NCI-H2029 (cell line): Measurements from ENCODE around the gene PTPRN2.
"Not testable (repeated sequence)": the region's sequence is repeated elsewhere in the genome, so short reads cannot be mapped to it uniquely, and the experiment has no call there.

Experiments used
- DNase-seq: peaks from one replicate; lab custom pipeline; 2025; lab: John Stamatoyannopoulos, UW

Gene PTPRN2

GRCh38 chr7:158443014-158443687 is 144.5 kb downstream of the PTPRN2 start:
- DNase-seq, result no peak

- DNase-seq, result no peak
These were observed 145.4 kb downstream of the PTPRN2 start for GRCh38 chr7:158442260-158442659.

GRCh38 chr7:158439035-158439434 is 148.6 kb downstream of the PTPRN2 start:
- DNase-seq, result no peak

DNA sequence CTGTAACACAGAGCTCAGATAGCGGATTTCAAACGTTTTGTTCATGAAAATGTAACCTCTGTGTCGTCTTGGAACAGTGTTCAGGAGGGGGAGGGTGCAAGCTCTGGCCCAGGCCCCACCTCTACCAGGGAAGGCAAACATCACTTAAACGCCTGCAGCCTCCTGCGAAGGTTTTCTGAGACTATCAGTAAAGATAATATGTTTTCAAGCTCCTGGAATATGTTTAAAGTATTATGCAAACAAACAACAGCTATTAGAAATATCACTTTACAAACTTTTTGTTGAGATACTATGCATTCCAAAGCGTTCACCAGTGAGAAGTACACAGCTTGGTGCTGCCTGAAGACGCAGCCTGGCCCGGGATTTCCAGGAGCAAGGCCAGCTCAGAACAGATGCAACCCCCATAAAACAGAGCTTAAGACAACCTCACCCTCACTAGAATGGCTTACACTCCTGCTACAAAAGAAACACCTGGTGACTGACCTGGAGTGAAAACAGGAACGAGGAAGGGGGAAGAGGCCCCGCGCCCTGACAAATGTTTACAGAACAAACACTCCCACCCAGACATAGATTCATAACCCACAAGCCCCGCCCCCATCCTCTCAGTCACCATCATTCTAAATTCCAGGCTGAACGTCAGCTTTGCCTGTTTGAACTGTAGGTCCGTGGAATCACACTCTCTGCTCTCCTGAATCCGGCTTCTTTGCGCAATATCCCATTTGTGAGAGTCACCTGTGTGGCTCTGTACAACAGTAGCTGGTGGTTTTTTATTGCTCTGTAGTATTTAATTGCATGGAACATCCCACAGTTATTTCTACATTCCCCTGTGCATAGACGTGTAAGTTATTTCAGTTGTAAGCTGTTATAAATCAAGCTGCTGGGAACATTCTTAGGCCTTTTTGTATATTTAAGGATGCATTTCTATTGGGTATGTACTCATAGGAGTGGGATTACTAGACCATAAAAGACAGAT is 155.0 kb downstream of the PTPRN2 start:
- peak; percentile 95 for DNase-seq

DNA sequence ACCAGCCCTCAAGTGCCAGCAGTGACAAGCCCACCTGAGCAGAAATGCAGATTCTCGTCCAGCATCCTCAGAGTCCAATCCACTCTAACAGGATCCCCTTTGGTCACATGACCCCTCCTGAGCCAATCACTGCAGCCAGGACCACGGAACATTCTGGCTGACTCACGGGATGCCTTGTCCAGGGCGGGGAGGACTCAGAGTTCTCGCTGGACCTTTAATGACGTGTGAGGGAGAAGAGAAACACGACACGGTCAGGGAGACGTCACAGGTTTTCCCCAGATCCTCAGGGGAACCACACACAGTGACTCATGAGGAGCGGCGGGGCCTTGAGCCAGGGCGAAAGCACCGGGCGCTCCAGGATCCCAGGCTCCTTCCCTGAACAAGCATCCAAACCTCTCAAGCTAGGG is 155.7 kb downstream of the PTPRN2 start:
- peak; percentile 66 for DNase-seq

GRCh38 chr7:158431055-158431940 is 156.3 kb downstream of the PTPRN2 start:
- DNase-seq, result no peak

DNA sequence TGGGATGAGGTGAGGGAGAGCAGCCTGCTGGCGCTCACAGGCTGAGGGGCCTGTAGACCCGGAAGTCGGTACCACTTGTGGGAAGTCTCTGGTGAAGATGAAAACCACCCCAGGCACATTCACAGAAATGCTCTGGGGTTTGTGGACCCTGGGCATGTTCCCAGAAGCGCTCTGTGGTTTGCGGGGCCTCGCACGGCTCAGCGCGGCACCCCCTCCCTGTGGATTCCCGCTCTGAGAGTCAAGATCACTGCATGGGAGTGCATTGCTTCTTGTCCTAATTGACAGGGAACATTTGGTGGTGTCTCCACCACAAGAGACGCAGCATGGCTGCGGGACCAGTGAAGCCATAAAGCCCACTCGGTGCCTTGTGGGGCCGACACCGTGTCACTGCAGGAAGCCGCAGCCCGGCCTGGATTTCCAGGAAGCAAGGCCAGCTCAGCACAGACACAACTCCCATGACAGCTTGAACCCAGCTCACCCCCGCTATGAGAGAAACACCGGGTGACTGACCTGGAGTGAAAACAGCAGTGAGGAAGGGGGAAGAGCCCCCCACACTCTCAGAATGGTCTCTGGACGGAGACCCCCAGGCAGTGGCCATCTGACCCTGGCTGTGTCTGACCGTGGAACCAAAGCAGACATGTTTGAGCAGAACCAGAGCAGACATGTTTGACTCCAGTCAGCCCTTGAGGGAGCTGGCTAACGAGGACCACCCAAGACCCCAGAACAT is 157.2 kb downstream of the PTPRN2 start:
- DNase-seq, result no peak

DNA sequence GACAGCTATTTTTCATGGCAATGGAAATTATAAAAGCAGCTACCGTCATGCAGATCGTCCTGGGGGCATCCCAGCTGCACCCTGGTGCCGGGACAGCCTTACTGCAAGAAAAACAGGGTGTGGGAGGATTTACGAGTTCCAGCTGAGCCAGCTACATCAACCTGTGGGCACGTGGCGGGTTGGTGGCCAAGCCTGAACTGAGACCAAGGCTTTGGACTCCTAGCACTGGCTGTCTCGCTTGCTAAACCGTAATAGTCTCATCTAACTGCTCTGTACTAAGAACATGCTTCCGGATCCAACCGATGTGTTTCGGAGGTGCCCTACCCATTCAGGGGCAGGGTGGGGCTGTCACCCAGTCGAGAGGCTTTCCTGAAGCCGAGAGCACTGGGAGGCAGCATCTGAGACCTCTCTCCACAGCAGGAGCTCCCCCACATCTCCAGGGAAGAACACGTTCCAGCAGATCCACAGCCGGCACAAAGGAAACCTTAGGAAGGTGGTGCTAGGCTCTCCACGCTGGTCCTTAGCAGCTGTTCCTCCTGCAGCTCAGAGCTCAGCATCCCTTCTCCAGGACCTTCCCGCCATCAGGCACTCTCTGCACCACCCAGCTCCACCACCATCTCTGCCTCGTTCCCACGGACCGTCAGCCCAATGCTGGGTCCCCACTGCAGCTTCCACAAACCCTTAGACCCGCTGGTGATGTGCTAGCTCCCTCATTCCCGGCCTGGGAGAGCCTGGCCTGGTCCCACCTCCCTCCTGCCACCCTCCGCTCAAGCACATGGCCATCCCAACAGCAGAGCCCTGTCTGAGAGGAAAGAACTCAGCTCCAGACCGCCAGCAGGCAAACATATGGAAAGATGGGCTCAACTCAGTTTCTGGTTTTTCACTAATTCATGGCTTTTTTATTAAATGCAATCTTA is 158.5 kb downstream of the PTPRN2 start:
- no peak for DNase-seq

DNA sequence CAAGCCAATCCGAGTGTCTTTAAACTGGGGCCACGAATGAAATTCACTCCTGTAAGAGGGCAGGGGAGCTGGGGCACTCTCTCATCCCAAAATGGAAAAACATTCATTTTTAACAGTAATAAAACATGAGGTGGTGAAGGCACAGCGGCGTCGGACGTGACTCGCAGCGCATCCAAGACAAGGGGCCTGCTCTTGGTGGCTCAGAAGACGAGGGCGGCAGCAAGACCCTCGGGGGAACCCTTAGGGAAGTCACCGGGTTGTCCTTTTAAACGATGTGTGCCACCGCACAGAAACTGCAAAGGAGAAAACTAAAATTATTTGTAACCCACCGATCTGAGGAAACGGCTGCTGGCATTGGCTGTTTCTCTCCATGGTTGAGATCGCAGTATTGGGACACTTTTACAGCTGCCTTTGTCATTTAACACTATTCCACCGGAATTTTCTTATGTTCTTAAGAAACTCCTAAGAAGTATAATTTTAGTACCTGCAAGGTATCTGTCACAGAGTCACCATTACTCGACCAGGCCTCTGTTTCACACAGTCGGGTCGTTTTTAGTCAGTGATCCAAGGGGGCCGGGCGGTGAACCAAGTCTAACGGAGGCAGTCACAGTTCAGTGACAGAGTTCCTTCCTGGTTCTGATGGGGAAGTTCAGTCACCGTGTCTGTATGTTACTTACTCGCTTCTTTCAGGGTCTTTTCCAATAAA is 159.3 kb downstream of the PTPRN2 start:
- DNase-seq, result no peak

DNA sequence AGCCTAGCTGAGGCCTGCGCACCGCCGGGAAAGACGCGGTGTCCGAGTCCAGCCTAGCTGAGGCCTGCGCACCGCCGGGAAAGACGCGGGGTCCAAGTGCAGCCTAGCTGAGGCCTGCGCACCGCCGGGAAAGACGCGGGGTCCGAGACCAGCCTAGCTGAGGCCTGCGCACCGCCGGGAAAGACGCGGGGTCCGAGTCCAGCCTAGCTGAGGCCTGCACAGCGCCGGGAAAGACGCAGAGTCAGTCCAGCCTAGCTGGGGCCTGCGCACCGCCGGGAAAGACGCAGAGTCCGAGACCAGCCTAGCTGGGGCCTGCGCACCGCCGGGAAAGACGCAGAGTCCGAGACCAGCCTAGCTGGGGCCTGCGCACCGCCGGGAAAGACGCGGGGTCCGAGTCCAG is 161.9 kb downstream of the PTPRN2 start:
- DNase-seq, result not testable (repeated sequence)

DNA sequence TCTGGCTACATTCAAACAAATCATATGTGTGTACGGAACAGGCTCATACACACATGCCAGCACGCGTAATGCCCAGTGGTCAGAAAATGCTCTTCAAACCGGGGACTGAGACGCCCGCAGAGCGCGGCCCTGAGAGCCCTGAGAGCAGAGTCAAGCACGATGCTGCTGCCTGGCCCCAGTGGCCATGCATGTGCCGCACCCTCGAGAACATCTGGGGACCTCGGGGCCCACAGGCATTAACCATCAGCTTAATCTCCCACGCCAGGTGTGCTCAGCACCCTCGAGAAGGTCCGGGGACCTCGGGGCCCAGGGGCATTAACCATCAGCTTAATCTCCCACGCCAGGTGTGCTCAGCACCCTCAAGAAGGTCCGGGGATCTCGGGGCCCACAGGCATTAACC is 163.1 kb downstream of the PTPRN2 start:
- DNase-seq, result no peak

DNA sequence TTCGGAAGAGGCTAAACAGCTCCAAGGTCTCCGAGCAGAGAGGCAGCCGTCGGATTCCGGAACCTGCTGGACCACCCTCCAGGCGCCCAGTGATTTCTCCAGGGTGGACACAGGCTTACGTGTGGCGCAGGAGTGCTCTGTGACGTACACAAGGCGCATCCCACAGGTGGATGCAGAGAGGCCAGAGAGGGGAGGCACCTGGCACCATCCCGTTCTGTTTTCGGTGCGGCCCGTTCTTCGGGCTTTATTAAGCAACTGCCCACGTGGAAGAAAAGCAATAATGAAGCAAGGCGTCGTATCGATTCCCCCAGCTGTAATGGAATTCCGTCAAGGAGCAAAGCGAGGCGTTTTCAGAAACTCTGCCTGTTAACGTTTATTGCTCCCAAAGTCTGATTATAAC is 163.6 kb downstream of the PTPRN2 start:
- no peak for DNase-seq

DNA sequence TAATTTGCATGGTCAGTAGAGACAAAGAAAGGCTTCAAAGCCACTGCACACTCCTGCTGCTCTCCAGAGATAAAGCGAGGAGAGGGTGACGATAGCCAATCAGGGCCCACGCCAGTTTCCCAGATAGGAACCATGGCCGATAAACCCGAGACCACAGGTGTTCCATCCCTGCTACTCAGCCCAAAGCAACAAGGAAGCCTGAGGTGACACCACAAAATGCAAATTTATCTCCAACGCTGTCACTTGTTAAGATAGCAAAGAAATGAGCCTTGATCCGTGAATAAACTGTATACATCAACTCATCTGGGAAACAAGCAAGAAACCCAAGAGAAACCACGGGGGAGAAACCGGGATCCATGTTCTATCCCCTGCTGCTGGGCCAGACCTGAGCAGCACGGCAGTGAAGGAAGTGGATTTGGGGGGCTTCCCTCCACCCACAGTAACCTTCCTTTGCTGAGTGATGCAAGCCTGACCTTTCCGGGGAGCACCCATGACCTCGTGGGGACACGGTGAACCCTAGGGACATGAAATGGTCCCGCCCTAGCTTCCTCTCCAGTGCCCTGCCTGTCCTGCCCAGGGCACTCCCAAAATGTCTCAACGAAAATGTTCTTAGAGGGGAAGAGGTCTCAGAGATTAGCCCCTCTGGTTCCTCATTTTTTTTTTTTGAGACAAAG is 164.6 kb downstream of the PTPRN2 start:
- DNase-seq, result no peak

GRCh38 chr7:158422196-158422886 is 165.3 kb downstream of the PTPRN2 start:
- DNase-seq, result no peak

DNA sequence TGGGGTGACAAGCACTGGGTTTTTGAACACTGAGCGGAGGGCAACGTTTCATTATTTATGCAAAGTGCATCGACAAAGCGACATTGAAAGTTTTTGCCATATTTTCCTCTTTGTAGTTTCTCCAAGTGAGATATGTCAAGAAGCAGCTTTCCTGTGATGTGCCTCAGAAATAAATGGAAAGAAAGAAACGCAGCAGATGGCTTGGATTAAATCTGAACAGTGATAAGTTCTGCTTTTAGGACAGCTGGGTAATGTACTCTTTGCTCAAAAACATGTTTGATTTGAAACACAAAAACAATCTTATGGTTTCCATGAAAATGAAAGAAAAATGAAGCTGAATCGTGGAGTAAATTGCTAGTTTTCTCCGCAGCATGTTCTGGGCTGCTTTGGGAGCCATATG is 166.3 kb downstream of the PTPRN2 start:
- no peak for DNase-seq

- no peak for DNase-seq
These were observed 166.9 kb downstream of the PTPRN2 start for GRCh38 chr7:158420591-158421340.

DNA sequence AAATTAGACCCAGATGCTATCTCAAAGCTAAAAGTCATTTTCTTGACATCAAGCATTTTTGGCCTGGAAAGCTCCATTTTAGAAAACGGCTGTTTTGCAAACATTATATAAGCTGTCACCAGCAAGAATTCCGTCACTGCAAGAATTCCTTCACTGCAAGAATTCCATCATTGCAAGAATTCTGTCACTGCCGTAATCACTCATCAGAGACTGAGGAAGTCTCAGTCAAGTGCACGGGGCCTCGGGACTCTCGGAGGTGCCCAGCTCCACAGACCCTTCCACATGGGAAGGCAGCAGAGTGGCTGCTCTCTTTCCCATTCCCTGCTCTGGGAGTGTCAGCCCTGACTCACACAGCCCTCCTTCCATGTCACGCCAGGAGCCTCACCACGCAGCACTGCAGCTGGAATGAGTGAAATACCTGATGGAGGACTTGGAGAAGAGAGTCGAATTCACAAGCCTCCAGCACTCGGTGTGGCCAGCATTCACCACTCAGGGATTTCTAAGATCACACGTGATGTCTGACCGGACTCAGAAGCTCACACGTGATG is 168.3 kb downstream of the PTPRN2 start:
- no peak for DNase-seq

DNA sequence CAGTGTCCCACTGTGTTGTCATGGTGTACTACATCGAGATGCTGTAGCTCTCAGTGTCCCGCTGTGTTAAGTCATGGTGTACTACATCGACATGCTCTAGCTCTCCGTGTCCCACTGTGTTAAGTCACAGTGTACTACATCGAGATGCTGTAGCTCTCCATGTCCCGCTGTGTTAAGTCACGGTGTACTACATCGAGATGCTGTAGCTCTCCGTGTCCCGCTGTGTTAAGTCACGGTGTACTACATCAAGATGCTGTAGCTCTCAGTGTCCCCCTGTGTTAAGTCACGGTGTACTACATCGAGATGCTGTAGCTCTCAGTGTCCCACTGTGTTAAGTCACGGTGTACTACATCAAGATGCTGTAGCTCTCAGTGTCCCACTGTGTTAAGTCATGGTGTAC is 169.2 kb downstream of the PTPRN2 start:
- DNase-seq, result not testable (repeated sequence)
